ENCODE measurements around the gene FAT1.

FAT1 gene

GRCh38 chr4:186722796-186723291 is 812 bp downstream of the FAT1 start:
- no peak for DNase-seq

- no peak for DNase-seq
Measured at GRCh38 chr4:186719925-186720694, 3.5 kb downstream of the FAT1 start.

- DNase-seq, result no peak
Measured at GRCh38 chr4:186717556-186717955, 6.1 kb downstream of the FAT1 start.

- no peak for DNase-seq
Measured at GRCh38 chr4:186715077-186715476, 8.6 kb downstream of the FAT1 start.

GRCh38 chr4:186714006-186714675 is 9.5 kb downstream of the FAT1 start:
- DNase-seq, result no peak

GRCh38 chr4:186712690-186713089 is 11.0 kb downstream of the FAT1 start:
- DNase-seq, result no peak

GRCh38 chr4:186710521-186711119 is 13.0 kb downstream of the FAT1 start:
- DNase-seq, result no peak

GRCh38 chr4:186709517-186709916 is 14.1 kb downstream of the FAT1 start:
- no peak for DNase-seq

GRCh38 chr4:186708554-186708953 is 15.1 kb downstream of the FAT1 start:
- DNase-seq, result no peak

- DNase-seq, result no peak
Measured at GRCh38 chr4:186707996-186708395, 15.7 kb downstream of the FAT1 start.

- DNase-seq, result no peak
Measured at GRCh38 chr4:186707574-186707973, 16.1 kb downstream of the FAT1 start.

GRCh38 chr4:186704057-186704456 is 19.6 kb downstream of the FAT1 start:
- no peak for DNase-seq

GRCh38 chr4:186703510-186703909 is 20.1 kb downstream of the FAT1 start:
- no peak for DNase-seq

- DNase-seq, result no peak
Measured at GRCh38 chr4:186702940-186703339, 20.7 kb downstream of the FAT1 start.

GRCh38 chr4:186702297-186702696 is 21.4 kb downstream of the FAT1 start:
- DNase-seq, result no peak

- no peak for DNase-seq
Measured at GRCh38 chr4:186701788-186702187, 21.9 kb downstream of the FAT1 start.

- DNase-seq, result no peak
Measured at GRCh38 chr4:186701273-186701672, 22.4 kb downstream of the FAT1 start.

- no peak for DNase-seq
Measured at GRCh38 chr4:186700746-186701145, 22.9 kb downstream of the FAT1 start.

- no peak for DNase-seq
Measured at GRCh38 chr4:186699881-186700397, 23.7 kb downstream of the FAT1 start.

- no peak for DNase-seq
Measured at GRCh38 chr4:186699298-186699697, 24.4 kb downstream of the FAT1 start.

- DNase-seq, result no peak
Measured at GRCh38 chr4:186698525-186698924, 25.1 kb downstream of the FAT1 start.

GRCh38 chr4:186698028-186698427 is 25.6 kb downstream of the FAT1 start:
- no peak for DNase-seq

- DNase-seq, result no peak
Measured at GRCh38 chr4:186695392-186695791, 28.3 kb downstream of the FAT1 start.

- DNase-seq, result no peak
Measured at GRCh38 chr4:186693894-186694293, 29.8 kb downstream of the FAT1 start.

Measured in effector CD4-positive, alpha-beta T cell (primary cell).